Stimulated activated CD4-positive, alpha-beta T cell treated with anti-CD3 and anti-CD28 coated beads, Interleukin-4, amount 100 ng/mL, for 4 hours (primary cell): Measurements from ENCODE around the gene UHRF1.
"Not testable (repeated sequence)": the region's sequence is repeated elsewhere in the genome, so short reads cannot be mapped to it uniquely, and the experiment has no call there.

ENCODE experiments used
- DNase-seq, 2 experiments: peaks; one replicate each; pipeline ENCODE4 v3.0.0-alpha.2; 2020

Gene UHRF1

GRCh38 chr19:4972509-4973230, 63.4 kb downstream of the UHRF1 start:
- no peak for DNase-seq

- DNase-seq: no peak
These were observed 65.7 kb downstream of the UHRF1 start for GRCh38 chr19:4974880-4975469.

GRCh38 chr19:4975601-4976000, 66.3 kb downstream of the UHRF1 start:
- DNase-seq: not testable (repeated sequence)

GRCh38 chr19:4976401-4977298, 67.3 kb downstream of the UHRF1 start:
- DNase-seq: no peak

- DNase-seq: no peak
These were observed 68.2 kb downstream of the UHRF1 start for GRCh38 chr19:4977299-4978174.

- no peak for DNase-seq
These were observed 70.0 kb downstream of the UHRF1 start for GRCh38 chr19:4979211-4979807.

- no peak for DNase-seq
These were observed 70.8 kb downstream of the UHRF1 start for GRCh38 chr19:4980067-4980466.

- no peak for DNase-seq
These were observed 71.8 kb downstream of the UHRF1 start for GRCh38 chr19:4980838-4981680.

- DNase-seq: no peak
These were observed 72.3 kb downstream of the UHRF1 start for GRCh38 chr19:4981681-4981958.

GRCh38 chr19:4983346-4984105, 74.2 kb downstream of the UHRF1 start:
- DNase-seq: no peak

GRCh38 chr19:4984106-4984380, 74.7 kb downstream of the UHRF1 start:
- DNase-seq: no peak

GRCh38 chr19:4984438-4984990, 75.2 kb downstream of the UHRF1 start:
- DNase-seq: no peak

GRCh38 chr19:4985551-4985991, 76.3 kb downstream of the UHRF1 start:
- DNase-seq: no peak

- no peak for DNase-seq
These were observed 76.8 kb downstream of the UHRF1 start for GRCh38 chr19:4986056-4986455.

GRCh38 chr19:4986471-4986891, 77.2 kb downstream of the UHRF1 start:
- DNase-seq: no peak

- no peak for DNase-seq
These were observed 78.0 kb downstream of the UHRF1 start for GRCh38 chr19:4987256-4987655.

GRCh38 chr19:4987692-4988370, 78.5 kb downstream of the UHRF1 start:
- no peak for DNase-seq

- no peak for DNase-seq
These were observed 79.5 kb downstream of the UHRF1 start for GRCh38 chr19:4988770-4989251.

GRCh38 chr19:4990306-4990705, 81.0 kb downstream of the UHRF1 start:
- no peak for DNase-seq

- DNase-seq: no peak
These were observed 82.2 kb downstream of the UHRF1 start for GRCh38 chr19:4991538-4991937.
